Endometrial microvascular endothelial cells (primary cell): ENCODE results near the gene GRIK4. TPM values are rescaled to one million over a fixed set of nuclear protein-coding genes. Genes with fewer than 3 reads are reported as not detected.

ENCODE experiments used
- in situ Hi-C: cut with HindIII; loops from 2 replicates; pipeline ENCODE4 v1.10.0; 2017; ENCODE audit warnings: low sequenced_read_pairs, low pct_unique_long_range_greater_than_20kb; ENCODE audit errors: inconsistent ontology term
- total RNA-seq: library from RNA; depleted of rRNA; stranded (reverse); fragments of >200 nt; gene quantifications from one replicate; pipeline ENCODE4 v1.2.3, GENCODE V29; 2015; ENCODE audit errors: inconsistent ontology term

The GRIK4 gene
- total RNA-seq, 1 donor from 2014 or later, result not detected

- in situ Hi-C loops, result no loop called here
These were observed 347.2 kb downstream of the GRIK4 start for GRCh38 chr11:120858740-120859139.

- in situ Hi-C loops, result no loop called here
These were observed 348.2 kb downstream of the GRIK4 start for GRCh38 chr11:120859552-120860295.

GRCh38 chr11:120863359-120863758 is 351.8 kb downstream of the GRIK4 start:
- in situ Hi-C loops, result no loop called here

- in situ Hi-C loops, result no loop called here
These were observed 355.5 kb downstream of the GRIK4 start for GRCh38 chr11:120867024-120867423.

GRCh38 chr11:120867531-120867930 is 356.0 kb downstream of the GRIK4 start:
- in situ Hi-C loops, result no loop called here

GRCh38 chr11:120867988-120868387 is 356.4 kb downstream of the GRIK4 start:
- in situ Hi-C loops, result no loop called here

- in situ Hi-C loops, result no loop called here
These were observed 357.5 kb downstream of the GRIK4 start for GRCh38 chr11:120869097-120869496.

- in situ Hi-C loops, result no loop called here
These were observed 358.0 kb downstream of the GRIK4 start for GRCh38 chr11:120869516-120870011.

- in situ Hi-C loops, result no loop called here
These were observed 359.6 kb downstream of the GRIK4 start for GRCh38 chr11:120871194-120871593.

GRCh38 chr11:120871924-120872323 is 360.4 kb downstream of the GRIK4 start:
- in situ Hi-C loops, result no loop called here

GRCh38 chr11:120873966-120874735 is 362.6 kb downstream of the GRIK4 start:
- in situ Hi-C loops, result no loop called here

- in situ Hi-C loops, result no loop called here
These were observed 364.4 kb downstream of the GRIK4 start for GRCh38 chr11:120875986-120876385.

GRCh38 chr11:120877746-120878365 is 366.3 kb downstream of the GRIK4 start:
- in situ Hi-C loops, result no loop called here

GRCh38 chr11:120878781-120879180 is 367.2 kb downstream of the GRIK4 start:
- in situ Hi-C loops, result no loop called here

- in situ Hi-C loops, result no loop called here
These were observed 369.1 kb downstream of the GRIK4 start for GRCh38 chr11:120880498-120881175.

- in situ Hi-C loops, result no loop called here
These were observed 370.0 kb downstream of the GRIK4 start for GRCh38 chr11:120881596-120881995.

- in situ Hi-C loops, result no loop called here
These were observed 370.6 kb downstream of the GRIK4 start for GRCh38 chr11:120882175-120882574.

GRCh38 chr11:120883404-120884080 is 372.0 kb downstream of the GRIK4 start:
- in situ Hi-C loops, result no loop called here
